HG03571 (cell line): ENCODE data around the gene MATN3.

Experiments
- ATAC-seq: cut with Tn5 transposase; IDR thresholded peaks from one replicate; pipeline ENCODE4 v1.9.1; 2021; ENCODE audit not compliant: unreplicated experiment

Gene MATN3

DNA sequence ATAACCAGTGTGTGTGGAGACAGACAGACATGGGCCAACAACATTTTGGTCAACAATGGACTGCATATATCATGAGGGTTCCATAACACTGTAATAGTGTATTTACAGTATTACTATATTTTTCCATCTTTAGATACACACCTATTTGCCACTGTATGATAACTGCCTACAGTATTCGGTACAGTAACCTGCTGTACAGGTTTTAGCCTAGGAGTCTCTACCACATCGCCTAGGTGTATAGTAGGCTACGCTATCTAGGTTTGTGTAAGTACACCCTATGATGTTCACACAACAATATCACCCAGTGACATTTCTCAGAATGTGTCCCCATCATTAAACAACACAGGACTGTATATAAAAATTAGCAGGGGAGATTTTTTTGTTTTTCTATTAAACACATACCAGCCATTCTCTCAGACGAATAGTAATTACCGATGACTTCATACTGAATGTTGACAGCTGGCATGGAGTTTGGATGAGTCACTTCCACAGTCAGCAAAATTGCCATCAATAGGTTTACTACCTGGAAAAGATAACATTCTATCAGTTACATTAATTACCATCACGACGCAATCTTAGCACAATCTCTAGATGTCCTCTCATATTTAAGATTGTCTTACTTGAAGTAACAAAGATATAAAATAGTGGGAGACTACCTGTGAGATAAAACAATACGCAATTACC is 28.2 kb upstream of the MATN3 start:
- ATAC-seq: no peak

DNA sequence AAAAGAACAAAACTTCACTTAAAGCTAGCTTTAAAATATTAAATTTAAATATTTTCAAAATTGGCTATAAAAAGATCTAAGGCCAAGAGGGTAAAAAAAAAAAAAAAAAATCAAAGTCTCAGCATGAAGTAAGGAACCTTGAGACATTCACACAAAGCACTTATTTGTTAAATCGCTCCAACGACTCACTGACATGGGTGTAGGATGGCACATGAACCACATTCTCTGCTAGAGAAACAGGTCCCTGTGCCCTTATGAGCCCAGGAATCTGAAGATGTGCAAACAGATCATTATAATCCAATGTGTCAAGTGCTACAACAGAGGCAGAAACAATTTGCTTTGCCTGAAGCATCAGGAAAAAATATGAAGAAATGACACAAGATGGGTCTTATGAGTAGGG is 25.2 kb upstream of the MATN3 start:
- no peak for ATAC-seq

DNA sequence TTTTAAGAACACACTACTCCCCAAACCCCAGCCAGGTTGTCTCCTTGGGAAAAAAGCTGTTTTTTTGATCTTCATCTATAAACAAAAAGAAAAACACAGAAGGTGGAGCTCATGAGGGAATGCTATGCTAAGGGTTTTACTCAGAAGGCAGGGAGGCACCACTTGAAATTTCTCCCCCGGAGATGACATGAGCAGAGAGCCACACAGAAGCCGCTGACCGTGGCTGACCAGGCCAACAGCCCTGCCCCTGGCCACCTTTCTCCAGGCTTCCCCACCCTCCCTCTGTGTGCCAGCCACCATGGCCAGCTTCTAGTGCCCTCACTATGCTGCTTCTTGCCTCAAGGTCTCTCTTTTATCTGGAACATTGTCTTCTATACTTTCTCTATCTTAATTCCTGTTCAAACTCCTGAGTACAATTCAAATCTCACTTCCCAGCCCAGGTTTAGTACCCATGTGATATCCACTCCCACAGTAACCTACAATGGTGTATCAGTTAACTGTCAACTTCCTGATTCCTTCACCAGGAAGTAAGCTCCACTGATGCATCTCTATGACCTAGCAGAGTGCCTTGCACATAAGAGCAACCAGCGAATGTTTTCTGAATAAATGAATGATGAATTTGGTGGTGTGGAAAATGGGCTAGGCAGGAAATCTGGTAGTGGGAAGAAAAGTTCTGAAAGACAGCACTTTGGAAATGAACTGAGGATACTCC is 23.6 kb upstream of the MATN3 start:
- no peak for ATAC-seq

DNA sequence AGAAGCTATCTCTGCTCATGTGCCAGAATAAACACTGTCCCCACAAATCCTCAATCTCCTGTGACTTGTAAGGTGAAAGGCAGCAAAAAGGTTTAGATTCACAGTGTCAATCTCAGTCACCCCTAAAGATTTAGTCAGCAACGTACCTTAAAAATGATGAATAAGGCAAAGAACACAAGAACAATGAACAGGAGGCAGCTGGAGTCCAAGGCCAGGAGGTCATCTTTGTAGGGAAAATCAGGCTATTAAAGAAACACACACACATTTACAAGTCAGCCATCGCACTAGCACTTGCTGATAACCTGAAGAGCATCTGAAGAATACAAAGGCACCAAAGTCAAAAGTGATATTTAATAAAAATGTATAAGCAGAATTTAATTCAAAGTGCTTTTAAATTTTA is 22.4 kb upstream of the MATN3 start:
- ATAC-seq: no peak

DNA sequence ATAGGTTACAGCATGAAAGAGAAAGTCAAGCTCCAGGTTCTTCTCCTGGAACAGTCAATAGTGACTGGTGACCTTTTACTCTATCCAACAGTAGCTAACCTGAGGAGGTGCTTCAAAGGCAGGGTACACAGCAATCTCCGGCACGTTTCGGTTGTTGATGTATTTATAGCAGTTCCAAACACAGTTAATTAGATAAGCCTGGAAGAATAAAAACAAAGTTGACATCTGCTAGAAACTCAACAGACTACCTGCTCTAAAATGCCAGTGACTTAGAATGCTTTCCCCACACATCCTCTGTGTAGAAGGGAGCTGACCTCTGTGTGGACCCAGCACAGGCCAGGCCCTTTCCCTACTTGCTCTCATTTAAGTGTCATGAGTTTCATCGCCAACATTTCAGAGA is 21.8 kb upstream of the MATN3 start:
- ATAC-seq: no peak

DNA sequence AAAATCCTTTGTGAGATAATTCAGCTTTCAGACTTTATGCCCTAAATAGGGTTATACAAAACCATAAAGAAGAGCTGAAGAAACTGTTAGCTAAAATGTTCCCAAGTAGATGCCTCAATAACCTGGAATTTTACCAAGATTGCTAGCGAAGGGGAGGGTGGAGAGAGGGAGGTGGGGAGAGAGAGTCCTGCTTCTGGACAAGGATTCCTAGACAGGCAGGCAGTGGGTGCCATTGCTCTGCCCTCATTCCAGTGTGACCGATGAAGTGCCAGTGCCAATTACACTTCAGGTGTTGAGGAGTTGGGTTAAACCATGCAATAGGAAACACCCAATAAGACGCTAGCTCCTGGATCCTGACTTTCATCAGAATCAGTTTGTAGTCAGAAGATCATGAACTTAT is 20.9 kb upstream of the MATN3 start:
- no peak for ATAC-seq

DNA sequence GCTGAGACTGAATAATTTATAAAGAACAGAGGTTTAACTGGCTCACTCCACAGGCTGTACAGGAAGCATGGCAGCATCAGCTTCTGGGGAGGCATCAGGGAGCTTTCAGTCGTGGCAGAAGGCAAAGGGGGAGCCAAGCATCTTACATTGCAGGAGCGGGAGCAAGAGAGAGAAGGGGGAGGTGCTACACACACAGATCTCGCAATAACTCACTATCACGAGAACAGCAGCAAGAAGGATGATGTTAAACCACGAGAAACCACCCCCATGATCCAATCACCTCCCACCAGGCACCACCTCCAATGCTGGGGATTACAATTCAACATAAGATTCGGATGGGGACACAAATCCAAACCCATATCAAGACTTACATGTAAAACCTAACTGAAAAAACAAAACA is 17.8 kb upstream of the MATN3 start:
- ATAC-seq: no peak

DNA sequence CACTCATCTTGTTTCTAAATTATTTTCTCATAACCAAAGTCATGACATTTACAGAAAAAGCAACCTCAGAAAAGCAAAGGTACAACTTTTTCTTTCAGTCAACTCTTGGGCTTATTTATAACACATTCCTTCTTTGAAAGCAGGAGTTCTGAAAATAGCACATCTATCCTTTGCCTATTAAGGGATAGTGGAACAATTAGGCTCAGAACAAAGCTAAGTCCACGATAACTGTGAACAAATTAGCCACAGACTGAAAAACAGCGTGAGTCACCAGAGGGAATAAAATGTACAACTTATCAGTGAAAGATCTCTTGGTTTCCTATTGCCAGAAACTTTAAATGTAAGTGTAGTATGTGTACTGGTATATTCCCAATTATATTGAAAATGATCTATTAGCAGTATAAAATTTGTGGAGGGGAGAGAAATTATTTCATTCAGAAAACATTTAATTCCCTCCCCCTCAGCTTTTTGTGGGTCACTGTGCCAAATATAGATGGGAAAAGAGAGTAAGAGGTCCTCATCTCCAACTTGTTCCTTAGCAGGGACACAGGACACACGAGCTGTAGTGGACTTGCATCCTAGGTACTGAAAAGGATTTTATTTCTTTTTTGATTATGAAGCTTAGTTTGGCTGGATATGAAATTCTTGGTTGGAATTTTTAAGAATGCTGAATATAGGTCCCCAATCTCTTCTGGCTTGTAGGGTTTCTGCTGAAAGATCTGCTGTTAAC is 15.4 kb upstream of the MATN3 start:
- no peak for ATAC-seq

DNA sequence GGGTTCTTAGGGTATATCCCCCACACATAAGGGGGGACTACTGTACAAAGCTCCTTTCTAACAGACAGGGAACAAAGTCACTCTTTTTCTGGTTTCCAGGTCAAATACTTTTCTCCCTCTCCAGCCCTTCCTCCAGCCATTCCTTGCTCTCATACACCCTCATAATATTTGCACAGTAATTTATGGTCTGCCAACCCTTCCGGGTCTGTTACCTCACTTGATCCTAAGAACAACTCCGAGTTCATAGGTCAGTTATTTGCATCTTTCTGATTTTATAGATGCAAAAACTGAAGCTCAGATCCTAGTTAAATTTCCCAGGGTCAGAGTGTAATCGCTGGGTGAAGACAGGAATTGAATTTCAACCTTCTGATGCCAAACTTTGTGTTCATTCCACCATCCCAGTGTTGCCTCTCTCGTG is 14.8 kb upstream of the MATN3 start:
- no peak for ATAC-seq

DNA sequence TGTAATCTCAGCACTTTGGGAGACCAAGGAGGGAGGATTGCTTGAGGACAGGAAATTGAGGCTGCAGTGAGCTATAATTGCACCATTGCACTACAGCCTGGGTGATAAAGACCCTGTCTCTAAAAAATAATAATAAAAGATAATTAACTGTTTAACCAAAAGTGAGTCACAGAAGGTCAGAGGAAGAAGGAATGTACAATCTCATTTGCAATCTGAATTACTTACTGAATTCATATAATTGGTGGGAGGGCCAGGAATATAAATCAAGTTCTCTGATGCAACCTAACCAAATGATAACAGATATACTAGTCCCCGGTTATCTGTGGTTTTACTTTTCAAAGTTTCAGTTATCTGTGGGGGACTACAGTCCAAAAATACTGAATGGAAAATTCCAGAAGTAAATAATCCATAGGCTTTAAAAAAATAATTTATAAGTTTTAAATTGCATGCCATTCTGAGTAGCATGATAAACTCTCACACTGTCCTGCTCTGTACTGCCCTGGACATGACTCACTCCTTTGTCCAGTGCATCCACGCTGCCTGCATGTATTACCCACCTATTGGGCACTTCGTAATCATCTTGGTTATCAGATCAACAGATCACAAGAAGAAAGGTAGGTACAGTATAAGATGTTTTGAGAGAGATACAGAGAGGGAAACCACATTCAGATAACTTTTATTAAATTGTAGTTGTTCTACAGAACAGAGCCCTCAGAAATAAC is 12.8 kb upstream of the MATN3 start:
- no peak for ATAC-seq

DNA sequence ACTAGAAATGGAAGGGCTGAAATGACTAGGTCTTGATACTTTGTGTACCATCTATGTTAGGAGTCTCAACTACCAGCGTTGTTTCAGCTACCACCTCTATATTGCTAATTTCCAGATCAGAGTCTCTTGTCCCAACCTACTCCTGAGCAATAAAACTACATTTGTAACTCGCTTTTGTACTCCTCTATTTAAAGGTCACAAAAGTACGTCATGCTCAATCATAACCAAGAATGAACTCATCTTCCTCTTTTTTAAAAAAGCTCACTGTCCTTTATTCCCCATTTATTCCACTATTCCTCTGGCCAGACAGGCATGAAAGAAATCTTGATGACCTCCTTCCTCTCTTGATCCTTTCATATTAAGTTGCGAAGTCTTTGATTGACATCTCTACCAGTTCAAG is 11.2 kb upstream of the MATN3 start:
- no peak for ATAC-seq

DNA sequence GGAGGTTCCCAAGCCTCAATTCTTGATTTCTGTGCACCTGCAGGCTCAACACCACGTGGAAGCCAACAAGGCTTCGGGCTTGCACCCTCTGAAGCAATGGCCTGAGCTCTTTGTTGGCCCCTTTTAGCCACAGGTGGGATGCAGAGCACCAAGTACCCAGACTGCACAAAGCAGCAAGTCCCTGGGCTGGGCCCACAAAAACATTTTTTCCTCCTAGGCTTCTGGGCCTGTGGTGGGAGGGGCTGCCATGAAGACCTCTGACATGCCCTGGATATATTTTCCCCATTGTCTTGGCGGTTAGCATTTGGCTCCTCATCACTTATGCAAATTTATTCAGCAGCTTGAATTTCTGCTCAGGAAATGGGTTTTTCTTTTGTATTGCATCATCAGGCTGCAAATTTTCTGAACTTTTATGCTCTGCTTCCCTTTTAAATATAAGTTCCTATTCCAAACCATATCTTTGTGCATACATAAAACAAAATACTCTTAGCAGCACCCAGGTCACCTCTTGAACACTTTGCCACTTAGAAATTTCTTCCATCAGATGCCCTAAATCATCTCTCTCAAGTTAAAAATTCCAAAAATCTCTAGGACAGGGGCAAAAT is 9.0 kb upstream of the MATN3 start:
- no peak for ATAC-seq

DNA sequence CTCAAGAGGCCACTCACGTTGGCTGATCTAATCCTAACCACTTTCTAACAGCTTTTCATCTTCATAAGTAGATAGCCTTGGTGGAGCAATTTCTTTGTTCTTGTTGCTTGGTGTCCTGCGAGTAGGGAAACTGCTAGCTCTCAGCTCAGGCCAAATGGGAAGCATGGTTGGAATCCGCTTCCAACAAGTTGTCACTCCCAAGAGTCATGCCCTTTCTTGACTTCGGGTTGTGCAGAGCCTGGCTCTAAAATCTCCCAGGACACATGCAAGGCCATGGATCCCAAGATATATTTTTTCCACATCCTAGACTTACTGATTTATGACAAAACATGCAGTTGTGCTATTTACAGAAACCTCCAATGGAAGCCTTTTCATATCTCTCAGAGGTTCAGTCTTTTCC is 7.3 kb upstream of the MATN3 start:
- ATAC-seq: no peak

DNA sequence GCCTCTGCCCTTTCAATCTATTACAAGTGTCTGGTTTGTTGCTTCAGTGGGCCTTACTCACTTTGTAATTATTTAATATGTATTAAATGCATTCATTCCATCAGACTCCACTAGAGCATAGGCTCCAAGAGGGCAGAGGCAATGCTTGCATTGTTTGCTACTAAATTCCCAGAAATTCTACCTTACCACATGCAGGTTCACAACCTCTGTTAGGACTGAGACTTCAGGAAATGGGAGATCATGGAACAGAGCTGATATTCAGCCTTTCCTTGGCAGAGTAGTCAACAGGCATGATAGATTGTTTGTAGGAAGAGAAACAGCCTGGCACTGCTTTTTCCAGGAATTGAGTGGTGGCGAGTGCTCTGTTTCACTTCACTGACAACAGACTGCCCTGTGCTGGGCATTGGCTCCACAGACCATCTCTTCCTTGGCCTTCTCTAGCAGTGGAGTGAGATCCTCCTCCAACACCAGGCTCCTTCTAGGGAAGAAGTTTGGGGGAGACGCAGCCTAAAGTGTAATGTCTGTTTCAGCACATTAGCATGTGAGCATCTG is 6.2 kb upstream of the MATN3 start:
- ATAC-seq: no peak

DNA sequence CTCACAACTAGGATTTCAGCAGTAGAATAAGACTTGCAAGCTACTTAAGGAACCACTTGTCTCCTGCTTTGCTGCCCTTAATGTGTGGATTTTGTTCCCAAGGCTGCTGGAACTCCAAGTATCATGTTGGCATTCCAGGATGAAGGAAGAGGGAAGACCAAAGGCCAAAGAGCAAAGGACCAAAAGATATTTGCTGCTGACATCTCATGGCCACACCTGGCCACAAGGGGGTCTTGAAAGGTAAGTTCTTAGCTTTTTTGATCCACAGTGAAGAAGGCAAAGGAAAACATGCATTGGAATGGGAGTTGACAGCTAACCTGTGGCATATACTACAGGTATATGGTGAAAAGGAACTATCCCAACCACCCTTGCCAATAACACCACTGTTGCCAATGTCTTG is 3.9 kb upstream of the MATN3 start:
- no peak for ATAC-seq

DNA sequence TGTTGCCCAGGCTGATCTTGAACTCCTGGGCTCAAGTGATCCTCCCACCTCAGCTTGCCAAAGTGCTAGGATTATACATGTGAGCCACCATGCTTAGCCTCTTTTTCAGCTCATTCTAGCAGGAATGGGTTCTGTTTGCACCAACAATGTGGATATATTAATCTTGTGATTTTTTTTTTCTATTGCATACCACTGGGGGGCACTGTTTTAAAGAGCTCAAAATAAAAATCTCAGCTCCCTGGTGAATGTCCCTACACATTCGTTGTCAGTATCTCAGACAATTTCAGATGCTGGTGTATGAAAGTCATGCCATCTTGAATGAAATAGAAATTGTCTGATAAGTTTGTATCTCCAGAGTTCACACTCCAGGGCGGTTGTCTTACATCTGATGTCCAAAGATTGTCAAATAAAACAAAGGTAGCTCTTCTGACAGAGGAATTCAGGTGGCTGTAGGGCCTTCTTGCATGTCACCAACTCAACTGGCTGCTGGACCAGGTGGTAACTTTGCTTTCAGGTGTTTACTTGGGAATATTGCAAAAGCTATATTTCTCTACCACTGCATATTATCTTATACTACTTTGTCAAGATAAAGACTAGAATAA is 3.1 kb upstream of the MATN3 start:
- no peak for ATAC-seq

DNA sequence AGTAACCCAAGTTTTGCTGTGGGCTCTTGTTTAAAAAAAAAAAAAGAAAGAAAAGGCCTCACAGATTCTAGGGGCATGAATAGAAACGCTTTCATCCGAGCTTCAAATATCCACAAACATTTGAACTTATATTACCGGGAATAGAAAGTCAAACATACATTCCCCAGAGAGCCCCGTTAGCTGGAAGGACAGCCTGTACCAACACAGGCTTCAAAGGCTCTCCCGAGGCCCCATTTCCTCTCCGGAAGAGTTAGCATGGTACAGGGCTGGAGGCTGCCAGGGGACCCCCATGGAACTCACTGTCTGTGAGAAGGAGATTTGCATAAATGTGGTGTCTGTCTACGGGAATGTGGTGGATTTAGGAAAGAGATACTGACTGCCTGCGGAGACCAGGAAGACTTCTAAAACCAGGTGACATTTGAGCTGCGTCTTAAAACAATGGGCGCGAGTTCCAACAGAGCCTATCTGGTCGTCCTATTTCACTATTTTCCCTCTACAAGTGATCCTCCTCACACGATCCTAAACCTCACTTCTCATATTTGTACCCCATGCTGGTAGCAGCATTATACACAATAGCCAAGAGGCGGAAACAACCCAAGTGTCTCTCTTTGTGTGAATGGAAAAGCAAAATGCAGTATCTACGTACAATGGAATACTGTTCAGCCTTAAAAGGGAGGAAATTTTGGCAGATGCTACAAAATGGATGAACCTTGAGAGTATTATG is 820 bp upstream of the MATN3 start:
- ATAC-seq: no peak

DNA sequence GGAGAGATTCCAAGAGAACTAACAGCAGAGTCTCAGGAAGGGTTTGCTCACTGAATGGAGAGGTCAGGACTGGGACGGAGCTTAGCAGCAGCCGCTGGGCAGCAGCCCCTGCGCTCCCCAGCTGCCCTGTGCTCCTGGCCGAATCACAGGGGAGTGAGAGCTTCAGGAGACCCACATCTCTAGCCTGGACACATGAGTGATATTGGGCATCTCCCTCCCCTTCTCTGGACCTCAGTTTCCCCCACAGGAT is 511 bp downstream of the MATN3 start:
- no peak for ATAC-seq

DNA sequence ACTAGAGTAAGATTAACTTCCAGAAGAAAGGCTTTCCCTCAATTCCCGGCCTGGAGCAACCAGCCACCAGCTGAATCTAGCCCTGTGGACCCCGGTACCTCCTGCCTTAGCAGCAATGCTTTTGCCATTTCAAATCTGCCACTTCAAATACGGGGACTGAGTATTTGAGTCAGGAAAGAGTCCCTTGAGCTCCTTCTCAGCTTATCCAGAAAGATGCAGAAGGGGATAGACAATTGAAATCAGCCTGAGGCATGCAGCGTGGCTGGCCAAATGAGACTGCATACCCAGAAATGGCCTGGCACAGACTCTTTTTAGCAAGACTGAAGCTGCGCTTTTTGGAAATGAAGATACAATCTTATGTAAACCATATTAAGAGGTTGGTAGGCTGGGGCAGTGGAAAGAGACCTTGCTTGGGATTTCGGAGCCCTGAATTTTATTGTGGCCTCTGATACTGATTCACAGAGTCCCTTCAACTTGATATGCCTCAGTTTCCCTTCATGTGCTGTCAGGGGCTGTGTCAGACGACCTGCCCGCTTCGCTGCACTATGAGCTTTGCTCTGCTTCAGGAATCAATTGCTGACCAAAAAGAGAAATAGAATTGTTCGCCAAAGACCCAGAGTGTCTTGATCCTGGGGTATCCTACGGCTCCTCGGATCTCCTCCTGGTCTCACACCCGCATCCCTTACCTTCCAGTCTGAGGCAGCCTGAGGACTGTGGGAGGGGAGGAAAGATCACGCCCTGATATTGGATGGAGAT is 1.0 kb downstream of the MATN3 start:
- ATAC-seq: no peak
